ENCODE data around the gene TMIE.

- TF ChIP-seq, protein P1, sequence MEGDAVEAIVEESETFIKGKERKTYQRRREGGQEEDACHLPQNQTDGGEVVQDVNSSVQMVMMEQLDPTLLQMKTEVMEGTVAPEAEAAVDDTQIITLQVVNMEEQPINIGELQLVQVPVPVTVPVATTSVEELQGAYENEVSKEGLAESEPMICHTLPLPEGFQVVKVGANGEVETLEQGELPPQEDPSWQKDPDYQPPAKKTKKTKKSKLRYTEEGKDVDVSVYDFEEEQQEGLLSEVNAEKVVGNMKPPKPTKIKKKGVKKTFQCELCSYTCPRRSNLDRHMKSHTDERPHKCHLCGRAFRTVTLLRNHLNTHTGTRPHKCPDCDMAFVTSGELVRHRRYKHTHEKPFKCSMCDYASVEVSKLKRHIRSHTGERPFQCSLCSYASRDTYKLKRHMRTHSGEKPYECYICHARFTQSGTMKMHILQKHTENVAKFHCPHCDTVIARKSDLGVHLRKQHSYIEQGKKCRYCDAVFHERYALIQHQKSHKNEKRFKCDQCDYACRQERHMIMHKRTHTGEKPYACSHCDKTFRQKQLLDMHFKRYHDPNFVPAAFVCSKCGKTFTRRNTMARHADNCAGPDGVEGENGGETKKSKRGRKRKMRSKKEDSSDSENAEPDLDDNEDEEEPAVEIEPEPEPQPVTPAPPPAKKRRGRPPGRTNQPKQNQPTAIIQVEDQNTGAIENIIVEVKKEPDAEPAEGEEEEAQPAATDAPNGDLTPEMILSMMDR (IDR thresholded peaks at IDR 0.05), result no peak
- TF ChIP-seq POLR2AphosphoS5 (IDR thresholded peaks at IDR 0.05; ENCODE audit: low read depth, low read length) (no peak), REST (IDR thresholded peaks at IDR 0.05; ENCODE audit: insufficient read depth in 1 of 2, low read depth in 2 of 2, low read length in 1 of 2) (no peak), SIN3A (IDR thresholded peaks at IDR 0.05; ENCODE audit: borderline replicate concordance, insufficient read depth, low read depth, low read length) (no peak), TCF7L2 (IDR thresholded peaks at IDR 0.05; ENCODE audit: low read depth, low read length) (no peak)
Measured at GRCh38 chr3:46667657-46668056, 33.5 kb upstream of the TMIE start.
